PC-3 (cell line): ENCODE results near the gene DKKL1. TPM values are rescaled to one million over a fixed set of nuclear protein-coding genes. Genes with fewer than 3 reads are reported as not detected.
"Not testable (repeated sequence)": the region's sequence is repeated elsewhere in the genome, so short reads cannot be mapped to it uniquely, and the experiment has no call there.

Source experiments
- ATAC-seq: fragments of 200-7000 bp; cut with Tn5 transposase; 2 replicates; pipeline ENCODE4 v1.9.1; 2020; ENCODE audit warnings: mild to moderate bottlenecking, moderate library complexity
- BruUV-seq: library from RNA; stranded (reverse); fragments of 400-500 nt; replicated peaks from 2 replicates; lab custom pipeline; 2021; lab: Mats Ljungman, UMichigan
- CTCF ChIA-PET: fragments of 300-600 bp; sonication (Branson Sonifier 250); formaldehyde crosslinking; loops from one replicate; lab custom pipeline; 2022; ENCODE audit warnings: antibody characterized with exemption; lab: Charles Lee
- POLR2A ChIA-PET: fragments of 300-600 bp; sonication (Branson Sonifier 250); formaldehyde crosslinking; loops from one replicate; lab custom pipeline; 2022; ENCODE audit warnings: antibody characterized with exemption; ENCODE audit not compliant: unreplicated experiment; lab: Charles Lee
- DNase-seq: peaks from one replicate; pipeline ENCODE4 v3.0.0-alpha.2; 2015
- H2AFZ ChIP-seq: fragments of 300-600 bp; sonication (generic); 2 replicates; pipeline ENCODE4 v1.6.0; 2016; ENCODE audit warnings: antibody characterized with exemption, low read length
- H3F3A ChIP-seq: fragments of 300-600 bp; sonication (generic); one replicate; pipeline ENCODE4 v1.6.0; 2017; ENCODE audit warnings: antibody characterized with exemption, low read length, control low read depth, mild to moderate bottlenecking; ENCODE audit not compliant: unreplicated experiment
- H3K27ac ChIP-seq: fragments of 300-600 bp; sonication (generic); 2 replicates; pipeline ENCODE4 v1.5.1; 2016; ENCODE audit warnings: mild to moderate bottlenecking, low read length
- H3K27me3 ChIP-seq: fragments of 300-600 bp; sonication (generic); 2 replicates; pipeline ENCODE4 v1.6.1; 2016; ENCODE audit warnings: low read length, mixed read lengths
- H3K36me3 ChIP-seq: fragments of 300-600 bp; sonication (generic); 2 replicates; pipeline ENCODE4 v1.6.1; 2016; ENCODE audit warnings: low read depth, mixed run types, low read length, mixed read lengths
- H3K4me1 ChIP-seq: fragments of 300-600 bp; sonication (generic); 2 replicates; pipeline ENCODE4 v1.5.1; 2016; ENCODE audit warnings: low read length; ENCODE audit not compliant: insufficient read depth
- H3K4me2 ChIP-seq: fragments of 300-600 bp; sonication (generic); 2 replicates; pipeline ENCODE4 v1.6.0; 2016; ENCODE audit warnings: low read length
- H3K4me3 ChIP-seq: fragments of 300-600 bp; sonication (generic); 2 replicates; pipeline ENCODE4 v1.5.1; 2016; ENCODE audit warnings: mild to moderate bottlenecking, low read length, mixed read lengths
- H3K79me2 ChIP-seq: fragments of 300-600 bp; sonication (generic); 2 replicates; pipeline ENCODE4 v1.6.1; 2017; ENCODE audit warnings: low read length, mixed read lengths
- H3K9ac ChIP-seq: fragments of 300-600 bp; sonication (generic); 2 replicates; pipeline ENCODE4 v1.6.0; 2016; ENCODE audit warnings: mild to moderate bottlenecking, low read length
- H3K9me2 ChIP-seq: fragments of 300-600 bp; sonication (generic); replicated peaks from 2 replicates; pipeline ENCODE4 v1.6.1; 2016; ENCODE audit warnings: mixed run types, low read length, mixed read lengths
- H3K9me3 ChIP-seq: fragments of 300-600 bp; sonication (generic); 2 replicates; pipeline ENCODE4 v1.6.1; 2016; ENCODE audit warnings: low read length, mixed read lengths
- H4K20me1 ChIP-seq: fragments of 300-600 bp; sonication (generic); 2 replicates; pipeline ENCODE4 v1.6.1; 2016; ENCODE audit warnings: low read length, mixed read lengths
- EZH2 ChIP-seq: fragments of 300-600 bp; sonication (generic); IDR thresholded peaks from one replicate; pipeline ENCODE4 v1.6.1; 2017; ENCODE audit warnings: antibody characterized with exemption, mild to moderate bottlenecking, low read length; ENCODE audit not compliant: unreplicated experiment
- EZH2phosphoT487 ChIP-seq: fragments of 300-600 bp; sonication (generic); IDR thresholded peaks from 2 replicates; pipeline ENCODE4 v1.6.1; 2018; ENCODE audit warnings: mild to moderate bottlenecking, antibody characterized with exemption, low read length, borderline replicate concordance
- intact Hi-C: fragments of 100-400 bp; cut with micrococcal nuclease; formaldehyde crosslinking; loops from 2 replicates; pipeline ENCODE4 v1.9.0; 2023
- total RNA-seq: library from RNA; depleted of rRNA; stranded (reverse); fragments of >200 nt; gene quantifications from 2 replicates; pipeline ENCODE4 v1.2.3, GENCODE V29; 2014
- TF ChIP-seq, protein P1 (sequence below): fragments of 300-600 bp; sonication (generic); conservative IDR thresholded peaks from 2 replicates; pipeline ENCODE4 v1.5.1; 2017; ENCODE audit warnings: antibody characterized with exemption, low read depth, mild to moderate bottlenecking, low read length

Gene DKKL1
- total RNA-seq, 1 experiment from 2014 or later, result 2.4 TPM

DNA sequence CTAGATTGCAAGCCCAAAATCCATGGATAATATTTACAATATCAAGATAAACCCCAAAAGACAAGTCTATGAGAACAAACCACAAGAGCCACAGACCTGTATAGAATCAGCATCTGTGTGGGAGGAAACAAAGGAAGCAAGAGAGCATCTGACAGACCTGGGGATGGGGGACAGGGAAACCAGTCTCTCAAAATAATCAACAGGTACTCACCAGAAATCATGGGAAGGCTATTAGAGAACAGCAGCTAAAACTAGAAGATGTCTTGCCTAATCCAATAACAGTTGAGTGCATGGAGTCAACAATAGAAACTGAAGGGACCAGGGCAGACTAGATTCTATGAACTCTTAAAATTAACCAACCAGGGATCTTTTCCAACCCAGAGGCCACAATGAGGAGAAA lies 47.4 kb upstream of the DKKL1 start:
- Histone ChIP-seq H4K20me1 (no peaks in the 10 kb centered on the region), H3K27me3 (no peaks in the 10 kb centered on the region), H3F3A (no peaks in the 10 kb centered on the region), H3K4me3 (no peak overlapping the region), H3K27ac (no peak overlapping the region), H3K36me3 (no peaks in the 10 kb centered on the region), H3K4me1 (no peaks in the 10 kb centered on the region), H3K9me3 (no peaks in the 10 kb centered on the region), H3K79me2 (no peaks in the 10 kb centered on the region), H2AFZ (no peak overlapping the region), H3K4me2 (no peak overlapping the region), H3K9me2 (no peaks in the 10 kb centered on the region), H3K9ac (no peak overlapping the region)
- ATAC-seq (no peak), DNase-seq (no peak)
- intact Hi-C loops, result no loop called here
- POLR2A ChIA-PET, result no interaction called here
- no TSS peak for BruUV-seq
- CTCF ChIA-PET, result no interaction called here
- TF ChIP-seq EZH2 (no peak), EZH2phosphoT487 (no peak)
- TF ChIP-seq, protein P1, sequence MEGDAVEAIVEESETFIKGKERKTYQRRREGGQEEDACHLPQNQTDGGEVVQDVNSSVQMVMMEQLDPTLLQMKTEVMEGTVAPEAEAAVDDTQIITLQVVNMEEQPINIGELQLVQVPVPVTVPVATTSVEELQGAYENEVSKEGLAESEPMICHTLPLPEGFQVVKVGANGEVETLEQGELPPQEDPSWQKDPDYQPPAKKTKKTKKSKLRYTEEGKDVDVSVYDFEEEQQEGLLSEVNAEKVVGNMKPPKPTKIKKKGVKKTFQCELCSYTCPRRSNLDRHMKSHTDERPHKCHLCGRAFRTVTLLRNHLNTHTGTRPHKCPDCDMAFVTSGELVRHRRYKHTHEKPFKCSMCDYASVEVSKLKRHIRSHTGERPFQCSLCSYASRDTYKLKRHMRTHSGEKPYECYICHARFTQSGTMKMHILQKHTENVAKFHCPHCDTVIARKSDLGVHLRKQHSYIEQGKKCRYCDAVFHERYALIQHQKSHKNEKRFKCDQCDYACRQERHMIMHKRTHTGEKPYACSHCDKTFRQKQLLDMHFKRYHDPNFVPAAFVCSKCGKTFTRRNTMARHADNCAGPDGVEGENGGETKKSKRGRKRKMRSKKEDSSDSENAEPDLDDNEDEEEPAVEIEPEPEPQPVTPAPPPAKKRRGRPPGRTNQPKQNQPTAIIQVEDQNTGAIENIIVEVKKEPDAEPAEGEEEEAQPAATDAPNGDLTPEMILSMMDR, result no peak

DNA sequence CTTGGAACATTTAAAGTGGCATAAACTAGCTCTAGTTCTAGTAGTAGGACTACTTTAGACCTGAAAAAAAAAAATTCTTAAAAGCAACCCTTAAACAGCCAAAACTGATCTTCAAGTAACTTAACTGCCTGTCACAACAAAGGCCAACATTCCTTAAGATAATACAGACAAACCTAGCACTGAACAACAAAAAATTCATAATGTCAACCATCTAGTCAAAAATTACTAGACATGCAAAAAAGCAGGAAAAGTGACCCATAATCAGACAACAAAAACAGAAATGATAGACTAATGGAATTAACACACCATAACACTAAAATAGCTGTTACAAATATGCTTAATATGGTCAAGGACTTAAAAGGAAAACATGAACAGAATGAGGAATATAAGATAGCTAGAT lies 45.4 kb upstream of the DKKL1 start:
- no peaks in the 10 kb centered on the region for H3K4me1 ChIP-seq
- DNase-seq, result no peak
- no peak overlapping the region for H3K9ac ChIP-seq
- no peak for ATAC-seq
- BruUV-seq, result no TSS peak
- H2AFZ ChIP-seq, result no peak overlapping the region
- no peak overlapping the region for H3K4me2 ChIP-seq
- H3K9me3 ChIP-seq, result no peaks in the 10 kb centered on the region; the same call in 1 of the 2 replicates
- no peaks in the 10 kb centered on the region for H4K20me1 ChIP-seq
- POLR2A ChIA-PET, result no interaction called here
- H3K9me2 ChIP-seq, result no peaks in the 10 kb centered on the region
- no peak for TF ChIP-seq EZH2phosphoT487
- no peak overlapping the region for H3K4me3 ChIP-seq
- H3K79me2 ChIP-seq, result no peaks in the 10 kb centered on the region
- H3K27me3 ChIP-seq, result no peaks in the 10 kb centered on the region
- H3K36me3 ChIP-seq, result no peaks in the 10 kb centered on the region
- intact Hi-C loops, result no loop called here
- CTCF ChIA-PET, result interaction anchor here (0.7 kb wide), 1 partner anchor 119 kb away, joined by 3 read pairs; no protein-coding TSS in a partner anchor
- H3F3A ChIP-seq, result no peaks in the 10 kb centered on the region
- H3K27ac ChIP-seq, result no peak overlapping the region

DNA sequence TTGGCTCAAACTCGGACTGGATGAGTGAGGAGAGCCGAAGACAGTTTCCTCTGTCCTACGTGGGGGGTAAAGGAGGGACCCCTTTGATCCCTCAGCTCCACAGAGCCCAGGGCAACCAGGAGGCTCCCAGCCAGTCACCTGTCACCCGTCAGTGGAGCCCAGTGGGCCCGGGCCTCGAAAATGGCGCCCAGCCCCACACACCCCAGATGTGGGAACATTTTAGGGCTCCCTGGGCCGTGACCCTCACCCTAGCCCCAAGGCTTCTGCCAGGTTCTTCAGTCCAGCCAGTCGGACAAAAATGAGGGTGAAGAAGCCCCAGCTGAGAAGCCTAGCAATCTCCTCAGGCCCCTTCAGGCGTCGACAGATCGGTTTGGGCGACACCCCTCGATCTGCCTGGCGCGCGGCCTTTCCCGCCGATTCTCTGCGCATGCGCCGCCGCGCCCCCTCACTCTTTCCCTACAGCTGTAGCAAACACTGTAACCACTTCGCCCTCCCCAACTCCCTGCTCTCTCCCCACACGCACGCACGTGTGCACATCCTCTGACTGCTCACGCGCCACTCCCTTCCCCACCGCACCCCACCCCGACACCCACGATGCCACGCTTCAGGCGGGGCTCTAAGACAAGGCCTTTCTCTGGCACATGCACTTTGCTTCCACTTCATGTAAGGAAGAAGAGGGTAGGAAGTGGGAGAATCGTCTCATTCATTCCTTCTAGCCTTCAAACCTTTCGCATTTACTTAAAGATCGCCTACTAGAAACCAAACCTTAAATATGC lies 38.7 kb upstream of the DKKL1 start, which contains the start of gene SLC6A16:
TSS of gene SLC6A16 (minus strand) at position 391 of the 776 bp plus-strand sequence. CDS start 13,844 bp downstream, outside the sequence.
- H3K79me2 ChIP-seq, result no peaks in the 10 kb centered on the region
- no peak for ATAC-seq
- H3K9me2 ChIP-seq, result no peaks in the 10 kb centered on the region
- no peak within 1 kb of the TSS for H3K4me2 ChIP-seq
- H3K36me3 ChIP-seq, result no peaks in the 10 kb centered on the region
- no peak within 1 kb of the TSS for H2AFZ ChIP-seq
- H3K9me3 ChIP-seq, result no peaks in the 10 kb centered on the region; the same call in 1 of the 2 replicates
- no peaks in the 10 kb centered on the region for H3K4me1 ChIP-seq
- H3K27me3 ChIP-seq, result no peaks in the 10 kb centered on the region
- no peak for DNase-seq
- H3K27ac ChIP-seq, result no peak within 1 kb of the TSS
- H3K4me3 ChIP-seq, result no peak within 1 kb of the TSS
- H3K9ac ChIP-seq, result no peak within 1 kb of the TSS
- intact Hi-C loops, result no loop called here
- TF ChIP-seq, protein P1, result no peak
- TF ChIP-seq EZH2 (no peak), EZH2phosphoT487 (no peak)
- no peaks in the 10 kb centered on the region for H3F3A ChIP-seq
- H4K20me1 ChIP-seq, result no peaks in the 10 kb centered on the region
- ChIA-PET CTCF (no interaction called here), POLR2A (no interaction called here)
- no TSS peak for BruUV-seq

DNA sequence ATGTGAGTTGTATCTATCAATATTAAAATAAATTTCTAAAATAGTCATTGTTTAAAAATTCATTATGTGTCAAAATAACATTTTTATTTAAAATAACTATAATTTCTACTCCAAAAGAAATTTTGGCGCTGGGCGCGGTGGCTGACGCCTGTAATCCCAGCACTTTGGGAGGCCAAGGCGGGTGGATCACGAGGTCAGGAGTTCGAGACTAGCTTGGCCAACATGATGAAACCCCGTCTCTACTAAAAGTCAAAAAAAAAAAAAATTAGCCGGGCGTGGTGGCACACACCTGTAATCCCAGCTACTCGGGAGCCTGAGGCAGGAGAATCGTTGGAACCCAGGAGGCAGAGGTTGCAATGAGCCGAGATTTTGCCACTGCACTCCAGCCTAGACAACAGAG lies 37.9 kb upstream of the DKKL1 start:
- H3K9ac ChIP-seq, H3K27ac ChIP-seq, POLR2A ChIA-PET, H4K20me1 ChIP-seq, ATAC-seq, H3F3A ChIP-seq, H3K9me2 ChIP-seq, CTCF ChIA-PET, H3K4me1 ChIP-seq, DNase-seq, H2AFZ ChIP-seq, intact Hi-C loops, H3K36me3 ChIP-seq, H3K27me3 ChIP-seq, H3K9me3 ChIP-seq, H3K79me2 ChIP-seq, H3K4me3 ChIP-seq, BruUV-seq, H3K4me2 ChIP-seq: not testable (repeated sequence)
